ENCODE results near the gene CCIN. TPM values are rescaled to one million over a fixed set of nuclear protein-coding genes. Genes with fewer than 3 reads are reported as not detected.
A peak's percentile ranks its signal among the peaks of the same experiment; 100 is the strongest.

Gene CCIN
- total and polyA plus RNA-seq, 9 of the 15 experiments (the other 6 are each of a cell fraction or from before 2014, with no cell fraction given), result not detected

- Histone ChIP-seq H3K27ac (ENCODE audit: extremely low read depth, low read depth, low read length) (peak overlapping the region; percentile 59), H3K27me3 (ENCODE audit: control insufficient read depth in 2 of 2, insufficient read depth in 2 of 2, low read length in 2 of 2) (no peaks in the 10 kb centered on the region), H3K9me1 (ENCODE audit: control insufficient read depth, insufficient read depth, low read length) (no peaks in the 10 kb centered on the region), H3K79me2 (ENCODE audit: control insufficient read depth, insufficient read depth, low read length) (peaks cover 3% of the 10 kb centered on the region; the same call in 1 of the 3 replicates), H3K4me1 (replicated peaks in 1 of 2; ENCODE audit: control insufficient read depth in 2 of 2, insufficient read depth in 2 of 2, low read length in 2 of 2) (peaks cover 35 to 44% of the 10 kb centered on the region in 2 experiments; a peak in 4 of 5 replicates), H3K9me3 (replicated peaks; ENCODE audit: control insufficient read depth, insufficient read depth, low read depth, low read length) (no peaks in the 10 kb centered on the region), H3K4me3 (no peak overlapping the region), H3K9ac (ENCODE audit: insufficient read depth in 1 of 2, low read depth in 2 of 2, low read length in 2 of 2) (peak overlapping the region; percentile 33 to 62), H3K36me3 (ENCODE audit: control insufficient read depth, insufficient read depth, low read length) (no peaks in the 10 kb centered on the region), H2AFZ (ENCODE audit: low read depth, low read length) (peak overlapping the region; percentile 66), H4K20me1 (replicated peaks; ENCODE audit: control insufficient read depth, insufficient read depth, low read length) (no peaks in the 10 kb centered on the region), H3K4me2 (ENCODE audit: insufficient read depth, low read length) (peak overlapping the region; percentile 73)
- ChIA-PET CTCF (ENCODE audit: low intra/inter-chr PET ratio) (no interaction called here), POLR2A (interaction anchor here (0.6 to 0.9 kb wide), 2 partner anchors 21 to 420 kb away, joined by 3 to 6 read pairs; no protein-coding TSS in a partner anchor)
- intact Hi-C loops (cut with micrococcal nuclease) (no loop called here), in situ Hi-C loops (cut with MboI) (no loop called here)
- BruUV-seq (replicated peaks), result no TSS peak
- DNase-seq (ENCODE audit: extremely low read depth in 1 of 4, low spot score in 3 of 4), result peak; percentile 71 to 87 (median 78)
- WGBS (ENCODE audit: insufficient coverage, low coverage, missing lambda C conversion rate), result 5% methylated on average over 11 of the region's 12 CpGs
- FAIRE-seq, result peak; percentile 94
- ATAC-seq, result peak; percentile 84
- TF ChIP-seq COPS2 (conservative IDR thresholded peaks at IDR 0.05) (no peak), ZNF212 (CRISPR knock-in tag; IDR thresholded peaks at IDR 0.05) (no peak), TAF15 (IDR thresholded peaks at IDR 0.05; ENCODE audit: low read depth, low read length) (no peak), KHSRP (IDR thresholded peaks at IDR 0.05) (no peak), CHD2 (IDR thresholded peaks at IDR 0.05; ENCODE audit: low read depth, low read length) (0 out of 2 replicates have a peak, but pooled peaks have one; percentile 34), FOS (IDR thresholded peaks at IDR 0.05; ENCODE audit: extremely low read depth, insufficient read length) (no peak), TEAD4 (IDR thresholded peaks at IDR 0.05; ENCODE audit: low read length) (peak; percentile 54), TEAD4 (CRISPR knock-in tag; IDR thresholded peaks at IDR 0.05; ENCODE audit: borderline replicate concordance) (no peak), ZNF354B (CRISPR knock-in tag; IDR thresholded peaks at IDR 0.05) (no peak), SRSF7 (optimal IDR thresholded peaks at IDR 0.05; ENCODE audit: low read depth, low read length) (no peak), GATAD2B (IDR thresholded peaks at IDR 0.05; ENCODE audit: borderline replicate concordance) (no peak), FOXM1 (IDR thresholded peaks at IDR 0.05; ENCODE audit: low read depth) (no peak), FOXM1 (CRISPR knock-in tag; IDR thresholded peaks at IDR 0.05; ENCODE audit: low read depth) (no peak), POU5F1 (IDR thresholded peaks at IDR 0.05; ENCODE audit: borderline replicate concordance, low read depth, low read length, partially characterized antibody) (no peak), SRSF1 (IDR thresholded peaks at IDR 0.05; ENCODE audit: low read depth, low read length) (no peak), ZFX (CRISPR knock-in tag; IDR thresholded peaks at IDR 0.05) (peak; percentile 48), IRF2 (CRISPR knock-in tag; IDR thresholded peaks at IDR 0.05) (no peak), ZBED1 (IDR thresholded peaks at IDR 0.05) (no peak), RBFOX2 (IDR thresholded peaks at IDR 0.05; ENCODE audit: low read depth, low read length) (no peak)
- TF ChIP-seq, protein P1, sequence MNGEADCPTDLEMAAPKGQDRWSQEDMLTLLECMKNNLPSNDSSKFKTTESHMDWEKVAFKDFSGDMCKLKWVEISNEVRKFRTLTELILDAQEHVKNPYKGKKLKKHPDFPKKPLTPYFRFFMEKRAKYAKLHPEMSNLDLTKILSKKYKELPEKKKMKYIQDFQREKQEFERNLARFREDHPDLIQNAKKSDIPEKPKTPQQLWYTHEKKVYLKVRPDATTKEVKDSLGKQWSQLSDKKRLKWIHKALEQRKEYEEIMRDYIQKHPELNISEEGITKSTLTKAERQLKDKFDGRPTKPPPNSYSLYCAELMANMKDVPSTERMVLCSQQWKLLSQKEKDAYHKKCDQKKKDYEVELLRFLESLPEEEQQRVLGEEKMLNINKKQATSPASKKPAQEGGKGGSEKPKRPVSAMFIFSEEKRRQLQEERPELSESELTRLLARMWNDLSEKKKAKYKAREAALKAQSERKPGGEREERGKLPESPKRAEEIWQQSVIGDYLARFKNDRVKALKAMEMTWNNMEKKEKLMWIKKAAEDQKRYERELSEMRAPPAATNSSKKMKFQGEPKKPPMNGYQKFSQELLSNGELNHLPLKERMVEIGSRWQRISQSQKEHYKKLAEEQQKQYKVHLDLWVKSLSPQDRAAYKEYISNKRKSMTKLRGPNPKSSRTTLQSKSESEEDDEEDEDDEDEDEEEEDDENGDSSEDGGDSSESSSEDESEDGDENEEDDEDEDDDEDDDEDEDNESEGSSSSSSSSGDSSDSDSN (IDR thresholded peaks at IDR 0.05; ENCODE audit: borderline replicate concordance in 1 of 2, low read depth in 2 of 2, low read length in 2 of 2), result no peak
- TF ChIP-seq, protein P2, sequence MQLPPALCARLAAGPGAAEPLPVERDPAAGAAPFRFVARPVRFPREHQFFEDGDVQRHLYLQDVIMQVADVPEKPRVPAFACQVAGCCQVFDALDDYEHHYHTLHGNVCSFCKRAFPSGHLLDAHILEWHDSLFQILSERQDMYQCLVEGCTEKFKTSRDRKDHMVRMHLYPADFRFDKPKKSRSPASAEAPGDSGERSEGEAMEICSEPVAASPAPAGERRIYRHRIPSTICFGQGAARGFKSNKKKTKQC (CRISPR knock-in tag; IDR thresholded peaks at IDR 0.05), result no peak
Observed at GRCh38 chr9:36142510-36143244, 26.5 kb upstream of the CCIN start.

Data from K562 (cell line).